ENCODE data around the gene ATXN1. TPM values are rescaled to one million over a fixed set of nuclear protein-coding genes. Genes with fewer than 3 reads are reported as not detected.

Gene ATXN1
- polyA plus RNA-seq, 1 of the 3 experiments (the other 2 are of a cell fraction): 7.9 TPM

GRCh38 chr6:16595514-16596120, 165.6 kb downstream of the ATXN1 start (continued):
- TF ChIP-seq REST (IDR thresholded peaks at IDR 0.05; ENCODE audit: low read depth, low read length) (no peak), TAF1 (IDR thresholded peaks at IDR 0.05; ENCODE audit: borderline replicate concordance, low read depth, low read length) (no peak), SMC3 (IDR thresholded peaks at IDR 0.05; ENCODE audit: low read depth, low read length) (no peak), EZH2phosphoT487 (IDR thresholded peaks at IDR 0.05; ENCODE audit: borderline replicate concordance, low read depth) (no peak), EP300 (IDR thresholded peaks at IDR 0.05; ENCODE audit: borderline replicate concordance in 1 of 2, low read depth in 1 of 2, low read length in 1 of 2) (no peak), MXI1 (IDR thresholded peaks at IDR 0.05; ENCODE audit: low read depth, low read length) (no peak)

GRCh38 chr6:16594849-16595248, 166.4 kb downstream of the ATXN1 start:
- H3K4me1 ChIP-seq (ENCODE audit: control insufficient read depth in 1 of 2, insufficient read depth in 2 of 2, low read depth in 1 of 2, low read length in 1 of 2): no peaks in the 10 kb centered on the region
- WGBS (ENCODE audit: low lambda C conversion rate): 92% methylated on average over 5 of the region's 5 CpGs
- no peaks in the 10 kb centered on the region for H3K9me3 ChIP-seq
- peaks cover under 1% of the 10 kb centered on the region for H3F3A ChIP-seq (replicated peaks; ENCODE audit: insufficient read depth)
- no peak overlapping the region for H3K4me3 ChIP-seq (ENCODE audit: low read depth in 2 of 2, low read length in 1 of 2)
- no peak overlapping the region for H3K9ac ChIP-seq
- no peak overlapping the region for H3K4me2 ChIP-seq
- CTCF ChIA-PET: no interaction called here
- peaks cover 0 to 3% of the 10 kb centered on the region in 2 experiments for H3K36me3 ChIP-seq (replicated peaks in 1 of 2; ENCODE audit: control insufficient read depth in 1 of 2, insufficient read depth in 2 of 2, low read length in 1 of 2)
- DNase-seq: no peak
- no peak overlapping the region for H2AFZ ChIP-seq (ENCODE audit: low read depth)
- H3K79me2 ChIP-seq (ENCODE audit: insufficient read depth): peaks cover 6% of the 10 kb centered on the region; the same call in 1 of the 2 replicates
- POLR2A ChIA-PET: no interaction called here
- H3K27me3 ChIP-seq (ENCODE audit: insufficient read depth): no peaks in the 10 kb centered on the region
- no peak for TF ChIP-seq SMC3 (IDR thresholded peaks at IDR 0.05; ENCODE audit: low read depth, low read length)
- TF ChIP-seq USF1 (IDR thresholded peaks at IDR 0.05; ENCODE audit: borderline replicate concordance, low read depth): no peak
- TF ChIP-seq FOXJ3 (CRISPR knock-in tag; IDR thresholded peaks at IDR 0.05): no peak
- TF ChIP-seq USF2 (IDR thresholded peaks at IDR 0.05; ENCODE audit: borderline replicate concordance, low read depth, low read length): no peak
- no peak for TF ChIP-seq GATA2 (CRISPR knock-in tag; IDR thresholded peaks at IDR 0.05)
- TF ChIP-seq ELF1 (IDR thresholded peaks at IDR 0.05): no peak
- no peak for TF ChIP-seq POLR2AphosphoS5 (IDR thresholded peaks at IDR 0.05; ENCODE audit: low read depth, low read length)
- no peak for TF ChIP-seq ZBTB33 (IDR thresholded peaks at IDR 0.05; ENCODE audit: borderline replicate concordance, low read depth)
- no peak for TF ChIP-seq NFIC (IDR thresholded peaks at IDR 0.05; ENCODE audit: borderline replicate concordance)
- no peaks in the 10 kb centered on the region for H3K9me2 ChIP-seq
- 0 out of 2 replicates have a peak, but pooled peaks cover 4% of the 10 kb centered on the region for H4K20me1 ChIP-seq (ENCODE audit: insufficient read depth)
- no peak overlapping the region for H3K27ac ChIP-seq (ENCODE audit: low read depth in 2 of 2, low read length in 1 of 2)

Measured in SK-N-SH (cell line).